GM12878 (cell line): ENCODE results near the gene ALDH1L1. TPM values are rescaled to one million over a fixed set of nuclear protein-coding genes. Genes with fewer than 3 reads are reported as not detected.

Experiments used
- ATAC-seq: fragments of 200-7000 bp; cut with Tn5 transposase; 3 replicates; pipeline ENCODE4 v1.9.1; 2020; ENCODE audit warnings: mild to moderate bottlenecking, moderate library complexity
- BruUV-seq: library from RNA; stranded (reverse); fragments of 400-500 nt; replicated peaks from 2 replicates; lab custom pipeline; 2021; lab: Mats Ljungman, UMichigan
- CTCF ChIA-PET: fragments of 300-600 bp; sonication (Branson Sonifier 250); formaldehyde crosslinking; extraction: SDS; loops from one replicate; lab custom pipeline; 2021; ENCODE audit warnings: inconsistent platforms; lab: Yijun Ruan, JAX
- POLR2A ChIA-PET: fragments of 350-600 bp; formaldehyde crosslinking; extraction: SDS; loops from one replicate; lab custom pipeline; 2021; ENCODE audit warnings: inconsistent platforms; lab: Charles Lee
- RAD21 ChIA-PET: fragments of 300-600 bp; sonication (Branson Sonifier 250); formaldehyde crosslinking; loops from one replicate; lab custom pipeline; 2023; ENCODE audit warnings: antibody characterized with exemption; ENCODE audit not compliant: unreplicated experiment; lab: Charles Lee
- SMC1A ChIA-PET: fragments of 300-600 bp; sonication (Branson Sonifier 250); formaldehyde crosslinking; loops from one replicate; lab custom pipeline; 2023; ENCODE audit not compliant: unreplicated experiment, uncharacterized antibody; lab: Charles Lee
- DNase-seq: peaks from one replicate; pipeline ENCODE4 v3.0.0-alpha.2; 2011; ENCODE audit warnings: low read depth, low spot score
- FAIRE-seq: peaks from 3 replicates; lab custom pipeline; 2011; peaks lifted over from hg19 to GRCh38; lab: Jason Lieb, UNC
- H2AFZ ChIP-seq: 2 replicates; pipeline ENCODE4 v1.6.0; 2011; ENCODE audit warnings: low read depth, low read length, control low read depth; ENCODE audit not compliant: control insufficient read depth
- H3K27ac ChIP-seq: 2 replicates; pipeline ENCODE4 v1.5.1; 2011; ENCODE audit warnings: control low read depth; ENCODE audit not compliant: control insufficient read depth, insufficient read depth
- H3K27me3 ChIP-seq, 2 experiments: replicated peaks in 1 of 2; 2 replicates each; pipeline versions ENCODE4 v1.6.0 to v1.6.1; 2011; ENCODE audit warnings: low read length in 1 of 2; ENCODE audit not compliant: control insufficient read depth in 2 of 2, insufficient read depth in 2 of 2
- H3K36me3 ChIP-seq, 2 experiments: 2 replicates each; pipeline ENCODE4 v1.5.1; 2011; ENCODE audit warnings: low read length in 1 of 2; ENCODE audit not compliant: control insufficient read depth in 2 of 2, insufficient read depth in 2 of 2
- H3K4me1 ChIP-seq: 2 replicates; pipeline ENCODE4 v1.6.1; 2011; ENCODE audit warnings: mild to moderate bottlenecking, low read length, moderate library complexity, mixed read lengths; ENCODE audit not compliant: control insufficient read depth, insufficient read depth
- H3K4me2 ChIP-seq: 2 replicates; pipeline ENCODE4 v1.6.0; 2011; ENCODE audit warnings: control low read depth; ENCODE audit not compliant: control insufficient read depth, insufficient read depth
- H3K4me3 ChIP-seq: fragments of 200-600 bp; sonication (generic); 2 replicates; pipeline ENCODE4 v1.5.1; 2016
- H3K79me2 ChIP-seq: 2 replicates; pipeline ENCODE4 v1.6.0; 2011; ENCODE audit warnings: low read length; ENCODE audit not compliant: control insufficient read depth, insufficient read depth
- H3K9ac ChIP-seq: 2 replicates; pipeline ENCODE4 v1.8.0; 2011; ENCODE audit warnings: low read length, control low read depth, mixed read lengths; ENCODE audit not compliant: control insufficient read depth, insufficient read depth
- H3K9me3 ChIP-seq: replicated peaks from 3 replicates; pipeline ENCODE4 v1.5.1; 2011; ENCODE audit warnings: mild to moderate bottlenecking, low read length; ENCODE audit not compliant: control insufficient read depth, insufficient read depth
- H4K20me1 ChIP-seq: 2 replicates; pipeline ENCODE4 v1.6.0; 2011; ENCODE audit not compliant: control insufficient read depth, insufficient read depth
- ATF2 ChIP-seq: IDR thresholded peaks from 2 replicates; pipeline ENCODE4 v1.6.1; 2012; ENCODE audit warnings: low read length, inconsistent platforms
- CEBPB ChIP-seq, 2 experiments: fragments of 150-350 bp in 1 of 2; IDR thresholded peaks; 2 replicates each; pipeline ENCODE4 v1.6.1; 2012 to 2014; ENCODE audit warnings: low read depth in 2 of 2, low read length in 2 of 2, borderline replicate concordance in 1 of 2, inconsistent platforms in 1 of 2
- HDAC2 ChIP-seq: fragments of 200-600 bp; sonication (generic); IDR thresholded peaks from 2 replicates; pipeline ENCODE4 v1.6.1; 2017
- HDAC6 ChIP-seq: fragments of 200-600 bp; sonication (generic); IDR thresholded peaks from one replicate; pipeline ENCODE4 v1.8.0; 2017; ENCODE audit warnings: antibody characterized with exemption; ENCODE audit not compliant: unreplicated experiment
- HSF1 ChIP-seq: fragments of 150-350 bp; IDR thresholded peaks from 2 replicates; pipeline ENCODE4 v1.6.1; 2014; ENCODE audit warnings: mild to moderate bottlenecking, low read depth, low read length
- NR2F1 ChIP-seq: fragments of 450-650 bp; conservative IDR thresholded peaks from 2 replicates; pipeline ENCODE4 v1.6.1; 2017; ENCODE audit warnings: mild to moderate bottlenecking
- PAX8 ChIP-seq: fragments of 450-650 bp; IDR thresholded peaks from 2 replicates; pipeline ENCODE4 v1.6.1; 2017; ENCODE audit warnings: mild to moderate bottlenecking, moderate library complexity
- PBX3 ChIP-seq: IDR thresholded peaks from 2 replicates; pipeline ENCODE4 v1.6.1; 2011; ENCODE audit warnings: mild to moderate bottlenecking, low read depth, low read length, moderate library complexity; ENCODE audit not compliant: insufficient replicate concordance
- SIN3A ChIP-seq: IDR thresholded peaks from 2 replicates; pipeline ENCODE4 v1.6.1; 2012; ENCODE audit warnings: low read depth, low read length, improper control_type of control experiment
- TARDBP ChIP-seq: IDR thresholded peaks from 2 replicates; pipeline ENCODE4 v1.6.1; 2016; ENCODE audit warnings: borderline replicate concordance
- ZBTB40 ChIP-seq: fragments of 450-650 bp; IDR thresholded peaks from 2 replicates; pipeline ENCODE4 v1.6.1; 2016; ENCODE audit warnings: mild to moderate bottlenecking, moderate library complexity, borderline replicate concordance
- WGBS: methylation state at CpG from one replicate; pipeline ENCODE4 v1.1.6; 2016; ENCODE audit warnings: low lambda C conversion rate; ENCODE audit not compliant: insufficient replicate concordance, insufficient coverage; ENCODE audit errors: missing lambda C conversion rate; 5-methylcytosine and 5-hydroxymethylcytosine counted together
- in situ Hi-C: fragments of 300-500 bp; cut with MboI; formaldehyde crosslinking; loops from 9 replicates; pipeline ENCODE4 v1.14.3; 2018; ENCODE audit warnings: mixed read lengths
- intact Hi-C: fragments of 100-400 bp; cut with micrococcal nuclease; formaldehyde crosslinking; loops from one replicate; pipeline ENCODE4 v1.14.2; 2022; ENCODE audit not compliant: unreplicated experiment
- polyA plus RNA-seq, 11 experiments: library from polyadenylated mRNA; depleted of rRNA in 4 of 11; unstranded in 6 of 11; stranded (reverse) in 5 of 11; fragments of >200 nt; fragmentation: Nextera tagmentation in 4 of 11; fragmentation: Illumina TruSeq in 1 of 11; extraction: Ambion mirVana in 4 of 11; extraction: Trizol in 1 of 11; gene quantifications; 1 replicate in 1 of 11; 2 replicates in 10 of 11; pipeline versions ENCODE4 v1.2.1 to v1.2.3, GENCODE V29; 2011 to 2016; ENCODE audit warnings: inconsistent platforms in 2 of 11, missing spikeins in 2 of 11, low read depth in 1 of 11
- total RNA-seq, 4 experiments: library from RNA; depleted of rRNA in 3 of 4; stranded (reverse); fragments of >200 nt in 3 of 4; fragmentation: Illumina TruSeq in 1 of 4; extraction: Trizol in 1 of 4; gene quantifications; 2 replicates each; pipeline versions ENCODE4 v1.2.1 to v1.2.3, GENCODE V29; 2013 to 2021
- TF ChIP-seq, protein P1 (sequence below): IDR thresholded peaks from 2 replicates; pipeline ENCODE4 v1.6.1; 2012; ENCODE audit warnings: low read depth, low read length, improper control_type of control experiment

Gene ALDH1L1
- total and polyA plus RNA-seq, 10 of the 15 experiments (the other 5 are each of a cell fraction or from before 2014, with no cell fraction given): 0.04 to 18.2 (median 0.45) TPM

- H3K27me3 ChIP-seq: no peaks in the 10 kb centered on the region; a peak in 2 of 4 replicates
- BruUV-seq: no TSS peak
- H3K27ac ChIP-seq: no peak overlapping the region
- intact Hi-C loops (no loop called here), in situ Hi-C loops (no loop called here)
- FAIRE-seq (no peak), ATAC-seq (no peak), DNase-seq (no peak)
- H3K9ac ChIP-seq: no peak overlapping the region
- H4K20me1 ChIP-seq: no peaks in the 10 kb centered on the region; the same call in 1 of the 2 replicates
- H3K36me3 ChIP-seq: no peaks in the 10 kb centered on the region
- H3K9me3 ChIP-seq: no peaks in the 10 kb centered on the region
- ChIA-PET POLR2A (no interaction called here), SMC1A (no interaction called here), CTCF (no interaction called here), RAD21 (no interaction called here)
- no peak overlapping the region for H3K4me2 ChIP-seq
- H3K4me1 ChIP-seq: no peaks in the 10 kb centered on the region
- 28% methylated on average over 6 of the region's 7 CpGs for WGBS
- H3K79me2 ChIP-seq: no peaks in the 10 kb centered on the region
- no peak overlapping the region for H3K4me3 ChIP-seq
- no peak overlapping the region for H2AFZ ChIP-seq
- TF ChIP-seq TARDBP: no peak
- no peak for TF ChIP-seq PAX8
- no peak for TF ChIP-seq HDAC2
- no peak for TF ChIP-seq HDAC6
- TF ChIP-seq HSF1: no peak
- no peak for TF ChIP-seq NR2F1
- no peak for TF ChIP-seq CEBPB (IDR thresholded peaks at IDR 0.05; ENCODE audit: borderline replicate concordance in 1 of 2, low read depth in 2 of 2, low read length in 2 of 2)
- TF ChIP-seq ZBTB40: no peak
- no peak for TF ChIP-seq ATF2
- TF ChIP-seq PBX3: no peak
- TF ChIP-seq SIN3A: no peak
- TF ChIP-seq, protein P1, sequence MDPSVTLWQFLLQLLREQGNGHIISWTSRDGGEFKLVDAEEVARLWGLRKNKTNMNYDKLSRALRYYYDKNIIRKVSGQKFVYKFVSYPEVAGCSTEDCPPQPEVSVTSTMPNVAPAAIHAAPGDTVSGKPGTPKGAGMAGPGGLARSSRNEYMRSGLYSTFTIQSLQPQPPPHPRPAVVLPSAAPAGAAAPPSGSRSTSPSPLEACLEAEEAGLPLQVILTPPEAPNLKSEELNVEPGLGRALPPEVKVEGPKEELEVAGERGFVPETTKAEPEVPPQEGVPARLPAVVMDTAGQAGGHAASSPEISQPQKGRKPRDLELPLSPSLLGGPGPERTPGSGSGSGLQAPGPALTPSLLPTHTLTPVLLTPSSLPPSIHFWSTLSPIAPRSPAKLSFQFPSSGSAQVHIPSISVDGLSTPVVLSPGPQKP: no peak
Measured at GRCh38 chr3:126147147-126147931, 33.0 kb downstream of the ALDH1L1 start.
